Activated CD8-positive, alpha-beta memory T cell treated with anti-CD3 and anti-CD28 coated beads for 36 hours (primary cell): ENCODE results near the gene P4HA3. TPM values are rescaled to one million over a fixed set of nuclear protein-coding genes. Genes with fewer than 3 reads are reported as not detected.
"Not testable (repeated sequence)": the region's sequence is repeated elsewhere in the genome, so short reads cannot be mapped to it uniquely, and the experiment has no call there.

Experiments
- CTCF ChIA-PET: fragments of 350-600 bp; sonication (Branson Sonifier 250); formaldehyde crosslinking; loops from one replicate; lab custom pipeline; 2021; ENCODE audit warnings: antibody characterized with exemption; lab: Charles Lee
- POLR2A ChIA-PET: fragments of 350-600 bp; sonication (Branson Sonifier 250); formaldehyde crosslinking; loops from one replicate; lab custom pipeline; 2021; ENCODE audit warnings: antibody characterized with exemption; lab: Charles Lee
- total RNA-seq, 2 experiments: library from RNA; stranded (reverse); gene quantifications; one replicate each; pipeline ENCODE4 v1.2.3, GENCODE V29; 2021

P4HA3 gene
- not detected for total RNA-seq

DNA sequence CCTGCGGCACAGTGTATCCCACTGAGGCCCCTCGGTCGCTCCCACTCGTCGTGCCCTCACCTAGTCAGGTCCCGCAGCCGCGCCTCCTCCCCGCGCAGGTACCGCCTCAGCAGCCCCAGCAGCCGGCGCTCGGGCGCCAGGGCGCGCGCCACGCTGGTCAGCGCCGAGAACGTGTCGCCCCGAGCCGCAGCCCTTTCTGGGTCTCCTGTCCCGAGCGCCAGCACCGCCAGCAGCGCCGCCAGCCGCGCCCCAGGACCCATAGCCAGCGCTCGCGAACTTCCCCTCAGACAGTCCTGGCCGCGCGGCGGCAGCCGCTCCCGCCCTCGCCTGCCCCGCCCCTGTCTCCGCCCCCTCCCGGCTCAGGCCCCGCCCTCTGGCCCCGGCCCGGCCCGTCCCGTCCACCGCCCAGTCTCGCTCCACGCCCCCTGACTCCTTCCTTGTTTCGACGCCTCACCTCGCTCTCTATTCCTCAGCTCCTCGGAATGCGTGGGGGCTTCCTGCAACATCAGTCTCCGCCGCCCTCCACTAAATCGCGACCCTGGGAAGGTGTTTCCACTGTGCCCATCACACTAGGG lies at the start of gene P4HA3:
P4HA3 (minus strand) TSS at position 289 of the 575 bp plus-strand sequence; CDS start at position 260, 29 bp downstream.
- POLR2A ChIA-PET: no interaction called here
- CTCF ChIA-PET: interaction anchor here (0.9 kb wide), 1 partner anchor 56 kb away, joined by 3 read pairs; no protein-coding TSS in a partner anchor

DNA sequence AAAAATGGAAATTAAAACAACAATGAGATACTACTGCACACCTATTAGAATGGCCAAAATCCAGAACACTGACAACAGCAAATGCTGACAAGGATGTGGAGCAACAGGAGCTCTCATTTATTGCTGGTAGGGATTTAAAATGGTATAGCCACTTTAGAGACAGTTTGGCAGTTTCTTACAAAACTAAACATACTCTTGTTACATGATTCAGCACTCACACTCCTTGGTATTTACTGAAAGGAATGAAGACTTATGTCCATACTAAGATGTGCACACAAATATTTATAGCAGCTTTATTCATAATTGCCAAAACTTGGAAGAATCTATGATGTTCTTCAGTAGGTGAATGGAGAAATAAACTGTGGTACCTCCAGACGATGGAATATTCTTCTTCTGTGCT lies 46.0 kb upstream of the P4HA3 start:
- POLR2A ChIA-PET: no interaction called here

DNA sequence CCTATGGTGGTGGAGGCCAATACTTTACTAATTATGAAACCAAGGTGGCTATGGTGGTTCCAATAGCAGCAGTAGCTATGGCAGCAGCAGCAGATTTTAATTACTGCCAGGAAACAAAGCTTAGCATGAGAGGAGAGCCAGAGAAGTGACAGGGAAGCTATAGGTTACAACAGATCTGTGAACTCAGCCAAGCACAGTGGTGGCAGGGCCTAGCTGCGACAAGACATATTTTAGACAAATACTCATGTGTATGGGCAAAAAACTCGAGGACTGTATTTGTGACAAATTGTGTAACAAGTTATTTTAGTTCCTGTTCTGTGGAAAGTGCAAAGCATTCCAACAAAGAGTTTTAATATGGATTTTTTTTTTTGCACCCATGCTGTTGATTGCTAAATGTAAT lies 44.2 kb upstream of the P4HA3 start:
- ChIA-PET POLR2A (interaction anchor here (0.6 kb wide), 1 partner anchor 39 kb away, joined by 6 read pairs; no protein-coding TSS in a partner anchor), CTCF (no interaction called here)

More for the DNA sequence above, 46.0 kb upstream of the P4HA3 start:
- CTCF ChIA-PET: no interaction called here

DNA sequence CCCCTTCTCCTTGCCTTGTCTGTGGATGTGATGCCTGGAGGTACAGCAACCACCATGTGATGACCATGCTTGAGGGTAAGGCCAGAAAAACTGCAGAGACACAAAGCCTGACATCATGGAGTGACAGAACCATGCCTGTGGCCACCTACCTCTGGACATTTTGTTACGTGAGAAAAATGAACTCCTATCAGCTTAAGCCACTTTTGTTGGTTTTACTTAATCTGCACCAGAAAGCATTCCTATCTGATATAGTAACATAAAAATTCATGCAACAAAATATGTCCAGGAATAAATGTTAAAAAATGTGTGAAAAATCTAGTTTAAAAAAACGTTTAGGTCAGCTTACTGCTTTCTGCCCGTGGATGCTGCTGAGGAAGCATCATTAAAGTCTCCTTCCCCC lies 42.6 kb upstream of the P4HA3 start:
- POLR2A ChIA-PET: interaction anchor here (0.6 kb wide), 1 partner anchor 51 kb away, joined by 6 read pairs; no protein-coding TSS in a partner anchor

DNA sequence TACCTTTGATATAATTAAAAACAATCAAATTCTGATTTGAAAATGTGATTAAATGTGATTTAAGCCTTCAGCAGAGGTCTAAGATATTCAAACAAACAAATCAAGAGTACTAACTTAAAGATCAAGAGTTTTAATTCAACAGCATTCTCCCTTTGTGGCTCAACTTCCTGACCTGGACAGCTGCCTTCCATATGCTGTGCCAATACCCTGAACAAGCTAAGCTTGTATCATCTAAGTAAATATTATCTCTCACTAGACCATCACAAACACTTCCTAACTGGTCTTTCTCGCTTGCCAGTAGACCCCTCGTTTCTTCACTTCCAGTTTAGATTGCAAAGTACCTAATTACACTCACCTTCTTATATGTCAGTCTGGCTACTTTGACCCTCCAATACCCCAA lies 35.9 kb upstream of the P4HA3 start:
- ChIA-PET POLR2A (no interaction called here), CTCF (no interaction called here)

More for the DNA sequence above, 42.6 kb upstream of the P4HA3 start:
- CTCF ChIA-PET: no interaction called here

DNA sequence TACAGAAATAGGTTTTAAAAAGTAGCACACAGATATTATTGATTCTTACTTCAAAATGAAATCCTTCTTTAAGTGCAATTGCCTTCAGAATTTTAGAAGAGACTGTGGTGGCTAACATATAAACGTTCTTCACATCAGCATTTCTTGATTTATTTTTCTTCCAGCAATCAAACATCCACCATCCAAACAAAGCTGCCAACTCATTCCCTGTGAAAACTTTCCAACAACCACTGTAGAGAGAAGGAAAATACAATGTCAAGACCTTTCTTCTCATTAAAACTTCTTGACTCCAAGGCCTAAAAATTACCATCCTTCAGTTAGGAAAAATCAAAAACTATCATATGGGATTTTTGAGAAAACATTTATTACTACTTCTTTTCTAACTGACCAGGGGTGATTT lies 34.0 kb upstream of the P4HA3 start:
- POLR2A ChIA-PET: no interaction called here
- CTCF ChIA-PET: no interaction called here

DNA sequence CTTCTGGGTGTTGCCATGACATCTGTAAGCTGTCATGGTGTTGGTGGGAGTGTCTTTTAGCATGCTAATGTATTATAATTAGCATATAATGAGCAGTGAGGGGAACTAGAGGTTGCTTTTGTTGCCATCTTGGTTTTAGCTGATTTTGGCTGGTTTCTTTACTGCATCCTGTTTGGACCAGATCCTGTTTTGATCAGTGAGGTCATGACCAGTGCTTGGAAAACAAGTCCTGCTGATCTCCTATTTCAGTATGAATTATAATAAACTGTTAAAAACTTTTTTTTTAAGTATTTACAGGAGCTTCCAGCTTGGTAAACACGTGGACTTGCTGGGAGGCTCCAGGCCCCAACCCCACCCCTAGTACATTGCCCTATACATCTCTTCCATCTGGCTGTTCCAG lies 30.5 kb upstream of the P4HA3 start:
- POLR2A ChIA-PET: no interaction called here
- CTCF ChIA-PET: no interaction called here

DNA sequence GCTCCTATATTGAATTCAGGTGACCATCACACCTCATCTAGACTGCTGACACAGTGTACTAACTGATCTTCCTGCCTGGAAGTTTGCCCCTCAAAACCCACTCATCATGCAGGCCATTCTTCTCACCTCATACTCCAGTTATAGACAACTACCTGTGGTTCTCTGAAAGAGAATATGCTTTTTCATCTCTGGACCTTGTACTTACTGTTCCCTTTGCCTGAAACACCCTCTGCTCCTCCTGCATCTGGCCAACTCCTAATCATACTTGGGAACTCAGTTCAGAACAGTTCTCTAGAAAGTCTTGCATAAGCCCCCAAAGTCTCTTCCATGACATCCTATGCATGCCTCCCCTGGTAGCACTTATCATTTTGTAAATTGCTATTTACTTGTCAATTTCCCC lies 28.2 kb upstream of the P4HA3 start:
- CTCF ChIA-PET: no interaction called here
- POLR2A ChIA-PET: no interaction called here

DNA sequence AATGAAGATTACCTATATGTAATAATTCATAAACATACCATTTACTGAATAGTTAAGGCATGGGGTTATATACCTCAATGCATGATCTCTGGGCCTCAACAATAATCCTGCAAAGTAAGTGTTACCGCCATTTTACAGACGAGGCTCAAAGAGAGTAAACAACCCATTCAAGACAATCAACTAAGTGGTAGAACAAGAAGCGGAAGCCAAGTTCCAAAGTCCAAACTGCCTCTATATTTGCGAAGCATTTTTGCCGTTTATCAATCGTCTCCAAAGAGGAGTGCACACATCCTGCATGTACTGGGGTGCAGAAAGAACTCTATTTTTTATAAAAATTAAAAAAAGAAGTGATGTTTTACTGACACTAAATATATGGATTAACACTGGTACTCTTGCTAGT lies 27.5 kb upstream of the P4HA3 start:
- ChIA-PET CTCF (no interaction called here), POLR2A (no interaction called here)

DNA sequence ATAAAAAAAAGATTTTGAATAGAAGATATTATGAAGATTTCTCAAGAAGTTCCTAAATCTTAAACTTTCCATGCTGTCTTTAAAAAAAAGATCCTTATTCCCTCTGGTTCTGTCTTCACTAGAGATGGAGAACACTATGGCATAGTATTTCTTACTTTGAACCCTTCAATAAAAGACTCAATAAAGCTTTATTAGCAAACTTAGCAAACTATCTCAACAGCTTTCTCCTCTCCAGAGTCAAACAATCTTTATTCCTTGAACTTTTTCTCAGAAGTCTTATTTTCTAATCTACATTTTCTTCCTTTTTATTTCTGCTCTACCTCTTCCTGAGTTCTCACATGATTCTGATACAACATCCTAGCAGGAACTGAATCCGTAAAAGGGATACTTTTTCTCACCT lies 21.8 kb upstream of the P4HA3 start:
- CTCF ChIA-PET: no interaction called here

DNA sequence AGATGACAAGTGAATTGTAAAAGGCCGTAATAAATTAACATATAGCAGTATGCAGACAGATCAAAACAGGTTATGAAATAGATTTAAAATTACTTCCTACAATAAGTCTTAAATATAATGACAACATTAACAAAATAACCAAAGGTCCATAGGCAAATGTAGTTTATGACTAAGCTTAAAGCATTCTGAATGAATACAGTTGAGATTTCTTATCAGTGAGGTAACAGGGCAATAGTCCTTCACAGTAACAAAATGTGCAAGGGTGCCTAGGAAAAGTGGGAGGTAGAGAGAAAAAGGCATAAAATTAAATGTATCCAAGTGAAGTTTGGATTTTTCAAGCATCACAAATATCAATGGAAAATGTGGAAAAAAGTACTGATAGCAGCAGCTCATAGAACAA lies 20.9 kb upstream of the P4HA3 start:
- POLR2A ChIA-PET: no interaction called here
- CTCF ChIA-PET: no interaction called here

More for the DNA sequence above, 21.8 kb upstream of the P4HA3 start:
- POLR2A ChIA-PET: no interaction called here

DNA sequence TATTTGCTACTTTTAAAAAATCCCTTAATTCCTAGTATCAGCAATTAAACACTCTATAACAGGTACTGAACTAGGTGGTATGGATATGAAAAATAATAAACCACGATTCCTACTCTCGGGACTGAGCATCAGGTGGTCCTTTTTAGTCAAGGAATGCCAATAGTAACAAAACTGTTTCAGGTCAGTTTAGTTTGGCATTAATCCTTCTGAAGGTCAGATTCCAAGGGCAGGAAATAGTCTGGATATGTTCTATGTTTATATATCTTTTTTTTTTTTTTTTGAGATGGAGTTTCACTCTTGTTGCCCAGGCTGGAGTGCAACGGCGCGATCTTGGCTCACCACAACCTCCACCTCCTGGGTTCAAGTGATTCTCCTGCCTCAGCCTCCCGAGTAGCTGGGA lies 19.6 kb upstream of the P4HA3 start:
- POLR2A ChIA-PET: not testable (repeated sequence)

DNA sequence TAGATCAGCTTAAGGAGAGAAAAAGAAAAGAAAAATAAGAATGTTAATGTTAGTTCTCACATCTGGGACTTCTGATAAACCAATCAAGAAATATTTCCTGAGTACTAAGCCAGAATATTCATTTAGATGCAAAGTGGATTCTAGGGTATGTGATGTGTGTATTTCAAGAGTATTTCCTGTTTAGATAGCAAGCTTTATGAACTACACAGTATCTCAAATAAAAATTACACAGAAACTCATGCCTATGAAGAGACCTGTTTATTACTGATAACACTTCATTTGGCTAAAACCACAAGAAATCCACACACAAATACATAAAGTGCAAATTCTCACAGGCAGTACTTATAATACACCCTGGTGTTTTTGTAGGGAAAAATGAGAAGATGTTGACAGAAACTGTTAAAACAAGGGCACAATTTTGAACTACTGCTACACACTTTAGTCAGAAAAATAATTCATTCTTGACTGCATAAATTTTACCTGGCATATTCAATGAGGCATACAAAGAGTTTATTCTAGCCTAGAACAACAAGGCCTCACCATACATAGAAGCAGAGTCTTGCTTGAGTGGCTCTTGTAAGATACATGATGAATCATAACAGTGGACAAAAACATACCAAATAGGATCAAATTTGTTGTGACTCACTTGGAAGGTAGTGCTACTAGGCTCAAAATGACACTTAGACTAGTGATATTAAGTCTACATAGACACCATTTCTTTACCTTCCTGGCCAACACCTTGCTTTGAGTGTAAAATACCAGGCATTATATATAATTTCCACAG lies 18.8 kb upstream of the P4HA3 start:
- ChIA-PET CTCF (no interaction called here), POLR2A (no interaction called here)

More for the DNA sequence above, 19.6 kb upstream of the P4HA3 start:
- CTCF ChIA-PET: not testable (repeated sequence)

DNA sequence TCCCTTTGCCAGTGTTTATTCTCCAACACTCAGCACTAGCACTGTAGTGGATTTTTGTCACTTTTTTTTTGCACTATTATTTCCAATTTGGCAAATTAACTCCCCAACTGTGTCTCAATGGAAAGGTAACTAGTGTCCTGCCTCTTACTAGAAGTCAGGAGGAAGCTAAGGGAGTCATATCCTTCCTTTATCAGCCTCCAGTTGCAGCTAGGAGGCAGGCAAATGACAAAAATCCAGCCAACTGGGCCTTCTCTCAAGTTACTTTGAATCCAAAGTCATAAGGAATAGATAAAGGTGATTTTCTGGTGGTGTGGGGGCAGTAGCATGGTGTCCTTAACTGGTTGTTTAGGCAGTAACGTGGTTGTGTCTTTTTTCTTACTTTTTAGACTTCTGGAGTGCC lies 15.6 kb upstream of the P4HA3 start:
- POLR2A ChIA-PET: no interaction called here
- CTCF ChIA-PET: no interaction called here

DNA sequence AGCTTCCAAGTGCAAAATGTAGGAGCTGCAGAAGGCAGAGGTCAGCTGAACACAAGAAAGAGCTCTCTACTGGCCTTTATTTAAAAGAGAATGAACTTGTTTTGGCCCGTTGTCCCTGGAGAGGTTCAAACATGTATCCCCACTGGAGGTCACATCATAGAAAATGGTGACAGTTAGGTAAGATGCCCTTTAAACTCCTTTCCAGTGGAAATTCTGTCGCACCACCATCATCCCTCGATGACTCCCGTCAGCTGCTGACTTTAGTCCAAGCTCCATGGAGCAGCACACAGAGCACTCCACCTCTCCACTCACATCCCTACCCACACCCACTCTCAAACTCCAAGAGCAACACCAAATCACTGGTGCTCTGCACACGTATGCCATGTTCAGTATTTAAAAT lies 15.2 kb upstream of the P4HA3 start:
- POLR2A ChIA-PET: no interaction called here
- CTCF ChIA-PET: no interaction called here

DNA sequence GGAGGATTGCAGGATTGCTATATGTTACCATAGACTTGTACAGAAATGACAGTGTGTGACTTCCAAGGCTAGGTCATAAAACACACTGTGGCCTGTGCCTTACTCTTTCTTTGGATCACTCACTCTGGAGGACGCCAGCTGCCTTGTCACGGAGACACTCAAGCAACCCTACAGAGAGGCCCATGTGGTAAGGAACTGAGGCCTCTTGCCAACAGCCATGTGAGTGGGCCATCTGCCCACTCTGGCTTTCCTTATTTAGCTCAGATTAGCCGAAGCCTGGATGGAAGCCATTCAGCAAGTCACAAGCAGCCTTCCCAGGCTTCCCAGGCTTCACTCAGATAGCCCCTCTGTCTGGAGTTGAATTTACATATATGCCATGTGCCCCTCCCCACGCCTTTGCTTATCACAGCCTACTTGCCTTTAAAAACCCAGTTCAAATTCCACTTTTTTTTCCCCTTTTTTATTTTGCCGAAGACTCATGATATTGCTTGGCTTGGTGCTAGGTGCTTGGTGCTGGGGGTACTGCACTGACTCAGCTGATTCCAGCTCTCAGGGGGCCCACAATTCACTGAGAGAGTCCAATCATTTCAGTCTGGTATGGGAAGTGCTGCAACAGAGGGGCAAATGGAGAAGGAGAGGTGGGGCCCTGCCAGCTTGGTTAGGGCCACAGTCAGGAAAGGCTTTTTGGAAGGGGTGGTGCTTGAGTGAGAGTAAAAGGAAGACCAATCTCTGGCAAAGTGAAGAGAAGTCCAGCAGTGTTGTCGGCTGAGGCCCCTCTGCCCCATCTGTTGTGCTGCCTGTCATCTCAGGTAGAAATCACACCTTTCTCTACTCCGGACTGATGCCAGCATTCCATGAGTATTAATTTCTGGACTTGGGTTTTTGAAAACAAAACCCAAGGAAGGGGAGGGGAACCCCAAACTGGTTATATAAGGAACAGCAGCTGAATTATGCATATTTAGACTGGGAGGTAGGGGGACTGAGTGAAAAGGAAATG lies 14.5 kb upstream of the P4HA3 start:
- POLR2A ChIA-PET: no interaction called here
- CTCF ChIA-PET: no interaction called here

DNA sequence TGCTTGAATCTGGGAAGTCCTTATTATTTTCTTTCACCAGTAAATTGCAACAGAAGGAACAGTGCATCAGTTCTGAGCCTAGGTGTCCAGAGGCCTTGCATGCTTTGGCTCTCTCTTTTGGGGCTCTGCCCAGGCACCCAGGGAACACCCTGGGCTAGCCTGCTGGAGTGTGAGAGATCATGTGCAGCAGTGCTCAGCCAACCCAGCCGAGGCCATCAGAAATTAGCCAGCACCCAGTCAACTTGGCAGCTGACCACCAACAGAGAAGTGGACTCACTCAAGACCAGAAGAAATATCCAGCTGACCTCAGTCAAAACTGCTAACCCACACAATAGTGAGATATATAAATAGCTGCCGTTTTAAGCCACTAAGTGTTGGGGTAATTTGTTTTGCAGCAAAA lies 11.2 kb upstream of the P4HA3 start:
- CTCF ChIA-PET: interaction anchor here (0.6 to 1.6 kb wide), 2 partner anchors 67 to 575 kb away, joined by 3 to 7 read pairs; no protein-coding TSS in a partner anchor
- POLR2A ChIA-PET: no interaction called here

DNA sequence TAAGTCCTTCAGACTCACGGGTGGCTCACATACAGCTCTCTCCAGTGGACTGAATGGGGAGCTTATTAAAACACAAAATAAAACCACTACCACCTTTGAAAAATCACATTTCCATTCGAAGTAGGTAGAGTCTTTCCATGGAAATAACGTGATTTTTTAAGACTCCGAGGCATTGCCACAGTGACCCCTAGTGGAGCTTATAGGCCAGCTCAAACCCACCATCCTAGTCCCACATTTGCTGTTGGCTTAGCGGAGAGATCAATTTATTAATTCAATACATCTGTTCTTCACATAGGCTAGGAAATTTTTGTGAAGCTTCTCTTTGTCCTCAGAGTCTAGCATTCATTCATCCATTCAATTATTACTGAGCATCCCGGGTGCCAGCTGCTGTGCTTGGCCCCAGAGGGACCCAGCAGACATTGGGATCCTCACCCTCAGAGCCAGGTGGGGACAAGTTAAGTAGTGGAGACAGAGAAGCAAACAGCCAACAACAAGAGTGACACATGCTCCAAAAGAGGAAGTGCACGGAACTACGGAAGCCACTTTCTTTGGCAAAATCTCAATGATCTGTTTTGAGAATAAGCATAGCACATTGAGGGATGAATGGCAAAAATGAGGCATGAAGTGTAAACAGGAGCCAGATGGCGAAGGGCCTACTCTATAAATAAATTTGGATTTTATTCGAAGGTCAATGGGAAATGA lies 10.2 kb upstream of the P4HA3 start:
- ChIA-PET POLR2A (no interaction called here), CTCF (interaction anchor here (1.6 kb wide), 1 partner anchor 66 kb away, joined by 7 read pairs; no protein-coding TSS in a partner anchor)

DNA sequence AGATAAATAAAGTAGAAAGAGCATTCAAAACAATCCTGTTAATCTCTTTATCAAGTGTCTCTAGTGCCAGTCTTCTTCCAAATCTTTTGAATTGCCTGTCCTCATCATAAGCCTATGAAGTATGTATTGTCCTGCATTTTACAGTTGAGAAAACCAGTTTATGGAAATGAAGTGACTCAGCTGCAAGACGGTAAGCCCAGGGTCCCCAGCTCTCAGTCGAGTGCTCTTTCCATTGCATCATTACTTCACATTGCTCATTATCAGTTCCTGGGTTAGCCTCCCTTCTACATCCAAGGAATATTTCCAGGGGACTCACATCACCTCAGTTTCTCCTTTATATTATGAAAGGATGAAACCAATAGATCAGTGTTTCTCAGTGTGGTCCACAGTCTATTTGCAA lies 9.1 kb upstream of the P4HA3 start:
- CTCF ChIA-PET: no interaction called here

More for the DNA sequence above, 9.1 kb upstream of the P4HA3 start:
- POLR2A ChIA-PET: no interaction called here
